Astrocyte (in vitro differentiated cells and primary cell): ENCODE results near the gene RTL1.

Source experiments
- CTCF ChIP-seq: IDR thresholded peaks from 2 replicates; pipeline ENCODE4 v1.5.1; 2011; ENCODE audit warnings: low read depth, mild to moderate bottlenecking, inconsistent platforms, low read length, moderate library complexity; ENCODE audit not compliant: insufficient read depth
- EZH2 ChIP-seq: IDR thresholded peaks from 2 replicates; pipeline ENCODE4 v1.6.1; 2012; ENCODE audit warnings: mild to moderate bottlenecking, low read length, inconsistent platforms; ENCODE audit not compliant: insufficient read depth

GRCh38 chr14:100878271-100879146, 25.0 kb downstream of the RTL1 start:
- TF ChIP-seq CTCF (no peak), EZH2 (no peak)
